Measurements from ENCODE around the gene PNMT. TPM values are rescaled to one million over a fixed set of nuclear protein-coding genes. Genes with fewer than 3 reads are reported as not detected.

The PNMT gene
- total RNA-seq, 4 donors from 2014 or later, result 1.1 to 3.3 (median 1.2) TPM; not detected in 1

DNA sequence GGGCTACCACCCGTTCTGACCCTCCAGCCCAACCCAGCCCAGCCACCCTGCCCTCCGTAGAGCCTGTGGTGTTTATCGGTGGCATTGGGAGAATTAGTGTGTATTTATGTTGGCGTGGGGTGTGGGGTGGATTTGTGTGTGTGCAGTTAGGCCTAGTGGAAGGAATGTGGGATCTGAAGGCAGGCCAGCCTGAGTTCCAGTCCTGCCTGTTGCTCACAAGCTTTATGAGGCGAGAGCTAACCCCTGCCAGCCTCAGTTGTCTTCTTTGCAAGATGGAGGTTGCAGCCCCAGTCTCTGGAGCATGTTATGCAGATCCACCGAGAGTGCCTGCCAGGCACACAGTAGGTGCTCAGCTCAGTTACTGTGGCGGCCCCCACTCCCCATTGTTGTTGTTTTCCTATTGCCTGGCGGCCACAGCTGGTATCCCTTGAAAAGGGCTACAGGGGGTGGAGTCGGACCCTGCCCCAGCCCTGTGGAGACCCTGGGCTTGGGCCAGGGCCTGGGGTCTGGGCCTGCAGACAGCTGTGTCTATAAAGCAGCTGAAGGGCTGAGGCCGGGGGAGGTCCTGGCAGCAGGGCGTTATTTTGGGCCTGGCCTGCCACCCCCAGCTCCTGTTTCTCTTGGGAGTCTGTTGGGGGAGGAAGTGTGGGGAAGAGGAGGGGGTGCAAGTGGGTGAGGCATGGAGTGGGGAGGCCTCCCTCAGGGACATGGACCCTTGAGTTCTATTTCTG is 36.7 kb downstream of the PNMT start:
- DNase-seq, result peak in 1 of 2 donors; percentile 35
- Histone ChIP-seq H3K27me3 (no peaks in the 10 kb centered on the region), H3K27ac (peak overlapping the region; percentile 90 to 97 (median 93)), H3K4me1 (peaks cover 61 to 67% of the 10 kb centered on the region in 2 donors), H3K36me3 (peaks cover 15 to 16% of the 10 kb centered on the region in 2 donors), H3K9me3 (no peaks in the 10 kb centered on the region), H3K4me3 (replicated peaks in 1 of 3) (no peak overlapping the region)
- 56 to 68% methylated on average over 7 to 11 of the region's 11 CpGs for WGBS, 2 donors
- intact Hi-C loops (cut with DNase I), result no loop called here
- no peak for TF ChIP-seq POLR2A (IDR thresholded peaks at IDR 0.05)
- TF ChIP-seq, protein P1, sequence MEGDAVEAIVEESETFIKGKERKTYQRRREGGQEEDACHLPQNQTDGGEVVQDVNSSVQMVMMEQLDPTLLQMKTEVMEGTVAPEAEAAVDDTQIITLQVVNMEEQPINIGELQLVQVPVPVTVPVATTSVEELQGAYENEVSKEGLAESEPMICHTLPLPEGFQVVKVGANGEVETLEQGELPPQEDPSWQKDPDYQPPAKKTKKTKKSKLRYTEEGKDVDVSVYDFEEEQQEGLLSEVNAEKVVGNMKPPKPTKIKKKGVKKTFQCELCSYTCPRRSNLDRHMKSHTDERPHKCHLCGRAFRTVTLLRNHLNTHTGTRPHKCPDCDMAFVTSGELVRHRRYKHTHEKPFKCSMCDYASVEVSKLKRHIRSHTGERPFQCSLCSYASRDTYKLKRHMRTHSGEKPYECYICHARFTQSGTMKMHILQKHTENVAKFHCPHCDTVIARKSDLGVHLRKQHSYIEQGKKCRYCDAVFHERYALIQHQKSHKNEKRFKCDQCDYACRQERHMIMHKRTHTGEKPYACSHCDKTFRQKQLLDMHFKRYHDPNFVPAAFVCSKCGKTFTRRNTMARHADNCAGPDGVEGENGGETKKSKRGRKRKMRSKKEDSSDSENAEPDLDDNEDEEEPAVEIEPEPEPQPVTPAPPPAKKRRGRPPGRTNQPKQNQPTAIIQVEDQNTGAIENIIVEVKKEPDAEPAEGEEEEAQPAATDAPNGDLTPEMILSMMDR (IDR thresholded peaks at IDR 0.05), result peak in 1 of 6 experiments; percentile 26

DNA sequence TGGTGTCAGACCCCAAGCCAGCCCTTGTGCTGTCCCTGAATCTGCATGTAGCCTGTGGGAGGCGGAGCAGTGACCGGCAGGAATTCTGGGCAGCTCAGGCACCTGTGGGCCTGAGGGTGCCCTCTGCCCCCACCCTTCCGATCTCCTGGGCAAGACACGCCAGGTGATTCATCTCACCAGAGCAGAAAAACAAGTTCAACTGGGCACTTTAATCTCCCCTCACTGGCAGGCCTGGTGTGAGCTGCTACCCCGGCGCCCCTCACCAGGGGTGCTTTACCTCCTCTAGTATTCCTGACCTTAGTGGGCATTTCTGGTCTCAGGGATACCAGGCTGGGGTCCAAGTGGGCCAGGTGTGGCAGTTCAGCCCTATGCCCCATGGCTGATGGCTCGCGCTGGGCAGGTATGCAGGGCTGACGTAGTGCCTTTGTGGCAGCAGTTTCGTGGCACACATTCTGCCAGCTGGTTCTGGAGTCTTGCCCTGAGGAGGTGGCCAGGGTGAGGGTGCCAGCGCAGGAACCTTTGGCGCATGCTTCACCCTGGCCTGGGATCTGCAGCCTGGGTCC is 37.6 kb downstream of the PNMT start:
- Histone ChIP-seq H3K36me3 (peaks cover 15 to 19% of the 10 kb centered on the region in 2 donors), H3K27ac (peak overlapping the region; percentile 90 to 97 (median 93)), H3K9me3 (no peaks in the 10 kb centered on the region), H3K4me1 (peaks cover 61 to 67% of the 10 kb centered on the region in 2 donors), H3K27me3 (no peaks in the 10 kb centered on the region), H3K4me3 (replicated peaks in 1 of 3) (no peak overlapping the region)
- 28 to 60% methylated on average over 2 to 7 of the region's 12 CpGs for WGBS, 2 donors
- TF ChIP-seq POLR2A (IDR thresholded peaks at IDR 0.05), result peak in 1 of 2 donors; percentile 47
- TF ChIP-seq, protein P1 (IDR thresholded peaks at IDR 0.05), result peak in 3 of 6 experiments; percentile 15 to 51 (median 34)
- DNase-seq, result peak; percentile 95 to 97
- intact Hi-C loops (cut with DNase I), result no loop called here

DNA sequence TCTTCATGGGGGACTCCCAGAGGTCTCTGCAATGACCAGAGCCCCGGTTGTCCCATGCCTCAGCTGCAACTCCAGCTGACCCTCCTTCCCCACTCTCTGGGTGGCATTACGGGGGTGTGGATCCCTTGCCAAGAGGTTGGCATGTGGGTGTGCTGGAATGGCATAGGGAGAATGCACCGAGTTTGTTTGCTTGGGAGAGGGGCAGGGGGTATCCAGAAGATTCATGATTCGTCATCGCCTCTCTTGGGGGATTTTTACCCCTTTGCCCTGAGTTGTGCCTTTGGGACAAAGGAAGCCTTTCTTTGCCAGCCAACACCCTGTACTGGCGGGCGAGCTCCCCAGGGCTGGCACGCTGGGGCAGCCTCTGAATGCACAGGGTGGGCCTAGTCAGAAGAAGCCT is 38.1 kb downstream of the PNMT start:
- 66 to 72% methylated on average over 6 to 8 of the region's 8 CpGs for WGBS, 2 donors
- TF ChIP-seq, protein P1 (IDR thresholded peaks at IDR 0.05), result no peak
- no peak for TF ChIP-seq POLR2A (IDR thresholded peaks at IDR 0.05)
- H3K9me3 ChIP-seq, result no peaks in the 10 kb centered on the region
- peak overlapping the region; percentile 78 to 97 (median 90) for H3K27ac ChIP-seq
- H3K27me3 ChIP-seq, result no peaks in the 10 kb centered on the region
- peaks cover 15 to 19% of the 10 kb centered on the region in 2 donors for H3K36me3 ChIP-seq
- no peak for DNase-seq
- peaks cover 59 to 63% of the 10 kb centered on the region in 2 donors for H3K4me1 ChIP-seq
- intact Hi-C loops (cut with DNase I), result no loop called here
- no peak overlapping the region for H3K4me3 ChIP-seq (replicated peaks in 1 of 3)

DNA sequence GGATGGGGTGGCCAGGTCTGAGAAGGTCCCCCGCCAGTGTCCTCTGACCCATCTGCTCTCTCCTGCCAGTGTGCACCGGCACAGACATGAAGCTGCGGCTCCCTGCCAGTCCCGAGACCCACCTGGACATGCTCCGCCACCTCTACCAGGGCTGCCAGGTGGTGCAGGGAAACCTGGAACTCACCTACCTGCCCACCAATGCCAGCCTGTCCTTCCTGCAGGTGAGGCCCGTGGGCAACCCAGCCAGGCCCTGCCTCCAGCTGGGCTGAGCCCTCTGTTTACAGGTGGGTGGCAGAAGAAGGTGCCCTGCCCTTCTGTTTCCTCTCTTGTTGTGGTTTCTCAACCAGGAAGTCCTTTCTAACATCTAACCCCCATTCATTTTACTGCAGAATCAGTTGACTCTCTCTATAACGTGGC is 38.7 kb downstream of the PNMT start:
- 50 to 71% methylated on average over 2 to 6 of the region's 7 CpGs for WGBS, 2 donors
- Histone ChIP-seq H3K27ac (peak overlapping the region; percentile 78 to 97 (median 90)), H3K4me3 (replicated peaks in 1 of 3) (no peak overlapping the region), H3K9me3 (no peaks in the 10 kb centered on the region), H3K4me1 (peaks cover 58 to 59% of the 10 kb centered on the region in 2 donors), H3K36me3 (peaks cover 19 to 23% of the 10 kb centered on the region in 2 donors), H3K27me3 (no peaks in the 10 kb centered on the region)
- peak; percentile 51 to 75 for DNase-seq
- no peak for TF ChIP-seq POLR2A (IDR thresholded peaks at IDR 0.05)
- intact Hi-C loops (cut with DNase I), result no loop called here

DNA sequence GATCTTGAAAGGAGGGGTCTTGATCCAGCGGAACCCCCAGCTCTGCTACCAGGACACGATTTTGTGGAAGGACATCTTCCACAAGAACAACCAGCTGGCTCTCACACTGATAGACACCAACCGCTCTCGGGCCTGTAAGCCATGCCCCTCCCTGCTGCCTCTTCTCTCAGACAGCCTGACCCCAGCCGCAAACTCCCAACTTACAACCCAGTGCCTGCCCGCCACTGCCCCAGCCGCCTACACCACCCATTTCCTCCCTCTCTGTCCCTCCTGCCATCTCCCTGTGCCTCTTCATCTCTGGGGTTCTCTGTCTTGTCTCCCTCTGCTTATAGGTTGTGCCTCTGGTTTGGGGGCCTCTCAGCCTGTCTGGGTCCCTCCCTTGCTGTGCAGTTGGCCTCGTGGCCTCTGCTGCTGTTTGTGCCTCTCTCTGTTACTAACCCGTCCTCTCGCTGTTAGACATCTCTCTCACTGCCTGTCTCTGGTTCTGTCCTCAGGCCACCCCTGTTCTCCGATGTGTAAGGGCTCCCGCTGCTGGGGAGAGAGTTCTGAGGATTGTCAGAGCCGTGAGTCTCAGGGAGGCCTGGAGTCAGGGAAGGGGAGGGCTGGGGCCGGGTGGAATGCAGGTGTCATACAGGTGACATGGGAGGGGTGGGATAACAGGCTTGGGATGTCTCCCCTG is 41.2 kb downstream of the PNMT start:
- H3K4me1 ChIP-seq, result peaks cover 33 to 34% of the 10 kb centered on the region in 2 donors
- H3K36me3 ChIP-seq, result peaks cover 24 to 31% of the 10 kb centered on the region in 2 donors
- H3K27me3 ChIP-seq, result no peaks in the 10 kb centered on the region
- 90 to 91% methylated on average over 14 of the region's 14 CpGs for WGBS, 2 donors
- no peak for DNase-seq
- intact Hi-C loops (cut with DNase I), result no loop called here
- H3K4me3 ChIP-seq (replicated peaks in 1 of 3), result no peak overlapping the region
- H3K9me3 ChIP-seq, result no peaks in the 10 kb centered on the region
- no peak for TF ChIP-seq POLR2A (IDR thresholded peaks at IDR 0.05)
- TF ChIP-seq, protein P1 (IDR thresholded peaks at IDR 0.05), result no peak
- H3K27ac ChIP-seq, result peak overlapping the region in 2 of 3 donors; percentile 32 to 38

Measured in thyroid gland (tissue), 4 donors.